Endometrial microvascular endothelial cells (primary cell): ENCODE measurements around the gene HIP1. TPM values are rescaled to one million over a fixed set of nuclear protein-coding genes. Genes with fewer than 3 reads are reported as not detected.
"Not testable (repeated sequence)": the region's sequence is repeated elsewhere in the genome, so short reads cannot be mapped to it uniquely, and the experiment has no call there.

Source experiments
- in situ Hi-C: cut with HindIII; loops from 2 replicates; pipeline ENCODE4 v1.10.0; 2017; ENCODE audit warnings: low sequenced_read_pairs, low pct_unique_long_range_greater_than_20kb; ENCODE audit errors: inconsistent ontology term
- total RNA-seq: library from RNA; depleted of rRNA; stranded (reverse); fragments of >200 nt; gene quantifications from one replicate; pipeline ENCODE4 v1.2.3, GENCODE V29; 2015; ENCODE audit errors: inconsistent ontology term

The HIP1 gene
- total RNA-seq, 1 donor from 2014 or later: 31.8 TPM

DNA sequence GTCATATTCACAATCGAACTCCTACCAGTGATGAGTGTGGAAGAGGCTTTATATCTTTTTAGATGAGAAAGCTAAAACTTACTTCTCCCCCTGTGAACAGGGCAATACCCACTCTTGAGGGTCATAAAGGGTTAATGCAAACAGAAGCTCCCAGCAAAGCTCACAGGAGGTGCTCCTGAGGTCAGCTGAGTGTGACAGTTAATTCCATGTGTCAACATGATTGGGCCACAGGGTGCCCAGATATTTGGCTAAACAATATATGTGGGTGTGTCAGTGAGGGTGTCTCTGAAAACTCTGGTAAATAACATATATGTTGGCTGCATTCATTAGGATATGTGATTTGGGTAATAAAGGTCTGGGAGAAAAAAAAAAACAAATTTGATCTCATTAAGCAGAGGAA is 86.0 kb downstream of the HIP1 start:
- in situ Hi-C loops: no loop called here

DNA sequence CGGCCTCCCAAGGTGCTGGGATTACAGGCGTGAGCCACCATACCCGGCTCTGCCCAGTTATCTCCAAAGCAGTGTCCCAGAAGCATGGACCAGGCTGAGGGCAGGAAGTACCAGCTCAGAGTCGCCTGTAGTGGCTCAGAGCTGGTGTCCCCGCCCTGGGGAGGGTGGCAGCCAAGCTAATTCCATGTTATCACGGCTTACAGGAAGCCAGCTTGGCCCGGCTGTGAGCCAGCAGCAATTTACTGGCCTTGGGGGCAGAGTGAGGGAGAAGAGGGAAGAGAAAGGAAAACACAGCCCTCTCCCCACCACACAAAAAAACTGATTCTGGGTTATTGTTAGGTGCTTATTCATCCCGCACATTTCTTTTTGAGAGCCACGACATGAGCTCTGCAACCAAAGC is 88.1 kb downstream of the HIP1 start:
- in situ Hi-C loops: no loop called here

DNA sequence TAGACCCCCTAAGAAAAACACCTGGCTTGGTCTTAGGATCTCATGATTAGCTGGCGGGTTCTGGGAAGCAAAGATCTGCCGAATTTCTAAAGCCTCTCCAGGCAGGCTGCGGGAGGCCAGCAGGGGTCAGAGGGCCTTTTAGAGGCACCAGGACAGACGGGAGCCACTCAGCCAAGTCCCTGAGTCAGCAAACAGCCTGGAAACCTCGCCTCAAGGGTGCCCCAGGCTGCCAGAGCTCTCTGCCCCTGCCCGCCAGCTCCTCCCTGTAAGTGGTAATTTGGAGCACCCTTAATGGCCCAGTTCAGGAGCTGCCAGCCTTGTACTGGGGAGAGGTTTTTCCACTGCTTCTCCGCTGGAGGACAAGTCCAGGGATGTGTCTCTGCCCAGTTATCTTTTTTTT is 88.7 kb downstream of the HIP1 start:
- in situ Hi-C loops: no loop called here

DNA sequence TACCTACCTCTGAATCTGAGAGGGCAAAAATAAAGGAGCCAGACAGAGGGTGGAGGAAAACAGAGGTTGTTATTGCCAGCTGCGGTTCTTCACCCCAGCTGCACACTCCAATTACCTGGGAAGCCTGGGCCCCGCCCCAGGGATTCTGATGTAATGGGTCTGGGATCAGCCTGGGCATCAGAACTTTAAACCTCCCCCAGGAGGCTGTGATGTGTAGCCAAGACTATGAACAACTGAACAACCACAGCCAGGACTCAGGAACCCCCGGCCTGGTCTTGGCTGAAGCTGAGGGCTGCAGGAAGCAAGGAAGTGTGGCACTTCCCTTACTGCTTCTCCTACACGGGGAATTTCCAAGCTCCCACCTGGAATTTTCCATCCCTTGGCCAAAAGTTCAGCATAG is 89.3 kb downstream of the HIP1 start:
- in situ Hi-C loops: no loop called here

GRCh38 chr7:75647709-75648438 is 90.9 kb downstream of the HIP1 start:
- in situ Hi-C loops: no loop called here

DNA sequence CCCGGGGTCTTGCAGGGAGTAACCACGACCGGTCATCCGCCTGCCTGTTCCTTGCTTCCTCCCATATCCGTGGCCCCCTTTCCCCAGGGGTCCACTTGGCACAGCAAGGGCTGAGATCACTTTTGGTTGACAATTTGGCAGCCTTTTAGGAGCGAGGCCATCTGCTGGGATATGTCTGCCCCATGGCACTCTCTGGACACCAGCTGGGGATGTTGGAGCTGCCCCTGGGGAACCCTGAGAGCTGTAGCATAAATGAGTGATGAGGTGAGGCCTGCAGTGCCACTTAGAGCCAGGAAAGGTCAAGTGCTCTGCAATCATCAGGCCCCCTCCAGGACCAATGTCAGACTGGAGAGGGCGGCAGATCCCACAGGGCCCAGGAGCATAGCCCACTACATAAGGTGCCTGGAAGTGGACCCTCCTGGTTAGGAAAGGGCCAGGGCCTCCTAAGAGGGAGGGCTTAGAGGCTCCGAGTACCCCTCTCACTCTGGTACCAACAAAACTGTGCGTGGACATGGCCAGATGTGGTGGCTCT is 92.1 kb downstream of the HIP1 start:
- in situ Hi-C loops: no loop called here

DNA sequence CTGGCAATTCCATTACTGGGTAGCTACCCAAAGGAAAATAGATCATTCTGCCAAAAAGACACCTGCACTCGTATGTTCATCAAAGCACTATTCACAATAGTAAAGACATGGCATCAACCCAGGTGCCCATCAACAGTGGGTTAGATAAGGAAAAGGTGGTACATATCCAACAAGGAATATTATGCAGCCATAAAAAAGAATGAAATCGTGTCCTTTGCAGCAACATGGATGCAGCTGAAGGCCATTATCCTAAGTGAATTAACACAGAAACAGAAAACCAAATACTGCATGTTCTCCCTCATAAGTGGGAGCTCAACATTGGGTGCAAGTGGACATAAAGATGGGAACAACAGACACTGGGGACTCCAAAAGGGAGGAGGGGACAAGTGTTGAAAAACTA is 93.2 kb downstream of the HIP1 start:
- in situ Hi-C loops: no loop called here

DNA sequence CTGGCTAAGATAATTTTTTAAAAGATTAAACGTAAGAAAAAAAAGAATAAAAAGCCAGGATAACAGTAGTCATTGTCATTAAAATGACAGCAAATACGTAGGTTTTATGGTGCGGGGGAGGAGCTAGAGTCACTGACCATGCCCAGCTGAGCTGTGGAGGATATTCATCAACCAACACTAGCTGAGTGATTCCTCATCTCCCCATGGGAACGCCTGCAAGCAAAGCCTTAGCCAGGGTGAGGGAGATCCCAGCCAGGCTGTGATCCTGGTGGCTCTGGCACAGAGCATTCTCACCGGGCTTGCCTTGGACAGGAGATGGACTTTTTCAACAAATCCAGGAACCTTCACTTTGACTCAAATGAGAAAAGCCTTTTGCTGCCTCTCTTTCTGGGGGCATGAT is 94.2 kb downstream of the HIP1 start:
- in situ Hi-C loops: no loop called here

GRCh38 chr7:75642810-75643486 is 95.8 kb downstream of the HIP1 start:
- in situ Hi-C loops: no loop called here

DNA sequence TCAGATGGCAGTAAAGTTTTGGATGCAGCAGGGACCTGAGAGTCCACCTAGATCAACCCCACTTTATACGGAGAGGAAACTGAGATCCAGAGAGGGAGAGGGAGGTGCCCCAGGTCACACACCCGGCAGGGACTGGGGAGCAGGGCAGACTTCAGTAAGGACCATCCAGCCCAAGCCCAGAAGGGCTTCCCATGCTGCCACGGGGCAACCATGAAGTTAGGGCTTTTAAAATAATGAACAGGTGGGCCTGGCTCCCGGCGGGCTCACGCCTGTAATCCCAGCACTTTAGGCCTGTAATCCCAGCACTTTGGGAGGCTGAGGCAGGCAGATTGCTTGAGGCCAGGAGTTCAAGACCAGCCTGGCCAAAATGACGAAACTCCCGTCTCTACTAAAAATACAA is 98.5 kb downstream of the HIP1 start:
- in situ Hi-C loops: no loop called here

- in situ Hi-C loops: no loop called here
Measured at GRCh38 chr7:75639886-75640190, 98.9 kb downstream of the HIP1 start.

GRCh38 chr7:75639071-75639885 is 99.5 kb downstream of the HIP1 start:
- in situ Hi-C loops: no loop called here

DNA sequence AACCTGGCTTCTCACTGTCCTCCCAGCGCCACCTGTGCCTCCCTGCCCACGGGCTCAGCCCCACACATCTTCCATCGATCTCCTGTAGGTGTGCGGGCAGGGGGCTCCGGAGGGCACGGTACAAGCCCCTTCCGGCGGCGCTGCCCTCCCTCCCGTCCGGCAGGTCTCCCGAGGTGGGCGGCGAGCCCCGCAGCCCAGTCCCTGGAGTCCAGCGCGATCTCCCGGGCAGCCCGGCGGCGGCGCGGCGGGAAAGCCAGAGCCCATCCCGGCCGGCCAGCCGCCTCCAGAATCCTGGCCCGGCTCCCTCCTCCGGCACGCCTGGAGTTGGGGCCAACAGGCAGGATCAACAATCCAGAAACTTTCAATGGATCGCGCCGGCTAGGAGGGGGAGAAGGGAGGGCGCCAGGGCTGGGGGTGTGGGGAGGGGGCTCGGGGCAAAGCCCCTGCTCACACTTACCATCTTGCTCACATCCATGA is 100.1 kb downstream of the HIP1 start:
- in situ Hi-C loops: no loop called here

- in situ Hi-C loops: no loop called here
Measured at GRCh38 chr7:75637854-75638593, 100.7 kb downstream of the HIP1 start.

DNA sequence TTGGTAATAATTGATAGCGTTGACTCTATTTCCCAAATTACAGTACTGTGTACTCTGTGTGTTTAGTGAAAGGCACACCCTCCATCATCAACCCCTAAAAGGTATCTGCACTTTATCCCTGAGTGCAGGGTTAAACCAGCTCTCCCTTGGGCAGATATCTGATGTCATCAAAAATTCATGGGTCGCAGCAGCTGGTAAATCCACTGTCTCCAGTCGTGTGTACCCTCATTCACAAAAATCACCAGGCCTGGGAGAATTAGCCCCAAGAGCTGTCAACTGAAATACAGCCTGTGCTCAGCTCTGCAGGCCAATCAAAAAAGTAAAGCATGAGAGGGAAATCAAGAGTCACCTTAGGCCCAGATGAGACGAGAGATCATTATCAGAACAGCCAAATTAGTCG is 103.7 kb downstream of the HIP1 start:
- in situ Hi-C loops: no loop called here

DNA sequence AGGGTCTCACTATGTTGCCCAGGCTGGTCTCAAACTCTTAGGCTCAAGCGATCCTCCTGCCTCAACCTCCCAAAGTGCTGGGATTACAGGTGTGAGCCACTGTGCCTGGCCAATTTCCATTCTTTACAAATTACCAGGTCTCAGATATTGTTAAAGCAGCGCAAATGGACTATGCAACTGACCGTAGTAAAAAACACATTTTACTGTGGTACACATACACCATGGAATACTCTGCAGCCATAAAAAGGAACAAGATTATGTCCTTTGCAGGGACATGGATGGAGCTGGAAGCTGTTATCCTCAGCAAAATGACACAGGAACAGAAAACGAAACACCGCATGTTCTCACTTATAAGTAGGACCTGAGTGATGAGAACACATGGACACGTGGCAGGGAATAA is 106.2 kb downstream of the HIP1 start:
- in situ Hi-C loops: not testable (repeated sequence)

DNA sequence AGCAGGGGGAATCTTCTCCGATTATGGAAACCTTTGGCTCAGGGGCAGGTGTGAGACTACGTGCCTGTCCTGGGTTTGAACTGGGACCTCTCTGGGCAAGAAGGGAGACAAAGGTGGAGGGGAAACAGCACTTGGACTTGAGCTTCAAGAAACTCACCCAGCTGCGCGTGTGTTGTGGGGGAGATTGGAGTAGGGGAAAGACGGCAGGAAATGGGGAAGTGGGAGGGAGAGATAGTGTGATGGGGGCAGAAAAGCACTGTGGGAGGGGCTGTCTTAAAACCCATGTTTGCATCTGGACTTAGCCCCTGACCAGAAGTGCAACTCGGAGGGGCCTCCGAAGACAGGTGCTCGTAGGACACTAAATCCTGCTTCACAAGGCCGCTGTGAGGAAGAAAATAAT is 107.0 kb downstream of the HIP1 start:
- in situ Hi-C loops: no loop called here

DNA sequence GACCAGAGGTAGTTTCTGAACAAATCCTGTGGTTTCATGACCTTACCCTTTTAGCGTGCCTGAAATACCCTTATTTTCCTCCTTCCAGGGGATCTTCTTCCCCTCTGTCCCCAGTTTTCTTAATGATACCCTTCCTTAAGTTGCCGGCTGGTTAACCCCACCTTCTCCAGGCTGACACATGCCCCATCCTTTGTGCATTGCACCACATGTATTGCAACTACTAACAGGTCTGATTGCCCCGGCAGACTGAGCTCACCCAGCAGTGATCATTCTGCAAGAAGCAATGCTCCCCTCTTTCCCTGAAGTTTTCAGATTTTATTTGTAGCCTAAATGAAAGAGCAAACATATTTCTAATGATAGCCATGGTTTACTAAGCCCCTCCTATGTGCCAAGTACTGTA is 108.2 kb downstream of the HIP1 start:
- in situ Hi-C loops: no loop called here

- in situ Hi-C loops: no loop called here
Measured at GRCh38 chr7:75629044-75629443, 109.7 kb downstream of the HIP1 start.
